KMS-11 (cell line): ENCODE results near the gene SMOC2.

Experiments used
- H2AFZ ChIP-seq: fragments of 200-600 bp; sonication (generic); 2 replicates; pipeline ENCODE4 v1.6.1; 2016; ENCODE audit warnings: antibody characterized with exemption, mixed run types, low read depth
- H3K27ac ChIP-seq: fragments of 200-600 bp; sonication (generic); 2 replicates; pipeline ENCODE4 v1.6.1; 2016; ENCODE audit warnings: mild to moderate bottlenecking, mixed run types
- H3K27me3 ChIP-seq: fragments of 200-600 bp; sonication (generic); 2 replicates; pipeline ENCODE4 v1.6.1; 2017; ENCODE audit warnings: mild to moderate bottlenecking, low read depth, mixed run types, moderate library complexity; ENCODE audit not compliant: insufficient read depth
- H3K36me3 ChIP-seq: fragments of 200-600 bp; sonication (generic); 2 replicates; pipeline ENCODE4 v1.6.1; 2017; ENCODE audit warnings: mild to moderate bottlenecking, mixed run types; ENCODE audit not compliant: insufficient read depth
- H3K4me1 ChIP-seq: fragments of 200-600 bp; sonication (generic); 2 replicates; pipeline ENCODE4 v1.6.1; 2016; ENCODE audit warnings: mild to moderate bottlenecking, low read depth, mixed run types; ENCODE audit not compliant: poor library complexity, severe bottlenecking
- H3K4me2 ChIP-seq: fragments of 200-600 bp; sonication (generic); 2 replicates; pipeline ENCODE4 v1.7.0; 2016; ENCODE audit warnings: mild to moderate bottlenecking, mixed run types
- H3K4me3 ChIP-seq: fragments of 200-600 bp; sonication (generic); IDR thresholded peaks from 2 replicates; pipeline ENCODE4 v1.6.1; 2017; ENCODE audit warnings: low read depth, low read length, mixed read lengths; ENCODE audit not compliant: insufficient read depth
- H3K79me2 ChIP-seq: fragments of 200-600 bp; sonication (generic); 2 replicates; pipeline ENCODE4 v1.6.1; 2016; ENCODE audit warnings: low read depth, mixed run types; ENCODE audit not compliant: insufficient read depth
- H3K9ac ChIP-seq: fragments of 200-600 bp; sonication (generic); 2 replicates; pipeline ENCODE4 v1.6.1; 2016; ENCODE audit warnings: mild to moderate bottlenecking, mixed run types
- H4K20me1 ChIP-seq: fragments of 200-600 bp; sonication (generic); 2 replicates; pipeline ENCODE4 v1.6.1; 2016; ENCODE audit warnings: mild to moderate bottlenecking, mixed run types; ENCODE audit not compliant: insufficient read depth
- CTCF ChIP-seq: fragments of 200-600 bp; sonication (generic); conservative IDR thresholded peaks from 2 replicates; pipeline ENCODE4 v1.6.1; 2017; ENCODE audit warnings: low read depth, mild to moderate bottlenecking, antibody characterized with exemption, low read length, moderate library complexity, mixed read lengths

SMOC2 gene

DNA sequence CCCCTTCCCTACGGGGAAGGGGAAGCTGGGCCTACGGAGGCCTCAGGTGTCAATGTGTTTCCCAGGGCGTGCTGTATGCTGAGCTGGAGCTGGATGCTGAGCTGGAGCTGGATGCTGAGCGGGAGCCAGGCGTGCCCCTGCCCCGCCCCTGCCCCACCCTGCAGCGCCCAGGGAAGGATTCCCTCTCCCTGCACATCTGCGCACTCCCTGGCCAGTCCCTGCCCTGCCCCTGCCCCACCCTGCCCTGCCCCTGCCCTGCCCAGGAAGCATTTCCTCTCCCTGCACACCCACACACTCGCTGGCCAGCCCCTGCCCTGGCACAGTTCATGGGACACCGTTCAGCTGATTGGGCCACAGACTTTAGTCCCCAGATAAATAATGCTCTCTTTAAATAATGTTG is 196.8 kb downstream of the SMOC2 start:
- no peaks in the 10 kb centered on the region for H4K20me1 ChIP-seq
- no peak overlapping the region for H3K9ac ChIP-seq
- H3K4me2 ChIP-seq, result no peak overlapping the region
- no peaks in the 10 kb centered on the region for H3K79me2 ChIP-seq
- H2AFZ ChIP-seq, result no peak overlapping the region
- no peak overlapping the region for H3K27ac ChIP-seq
- H3K27me3 ChIP-seq, result no peaks in the 10 kb centered on the region
- H3K4me1 ChIP-seq, result no peaks in the 10 kb centered on the region
- H3K4me3 ChIP-seq, result no peak overlapping the region
- no peaks in the 10 kb centered on the region for H3K36me3 ChIP-seq
- no peak for TF ChIP-seq CTCF

- Histone ChIP-seq H4K20me1 (no peaks in the 10 kb centered on the region), H3K27me3 (no peaks in the 10 kb centered on the region), H3K36me3 (no peaks in the 10 kb centered on the region), H3K9ac (no peak overlapping the region), H3K4me3 (no peak overlapping the region), H3K27ac (no peak overlapping the region), H2AFZ (no peak overlapping the region), H3K4me2 (no peak overlapping the region), H3K4me1 (no peaks in the 10 kb centered on the region), H3K79me2 (no peaks in the 10 kb centered on the region)
- TF ChIP-seq CTCF, result no peak
Observed at GRCh38 chr6:168638468-168639271, 197.7 kb downstream of the SMOC2 start.

DNA sequence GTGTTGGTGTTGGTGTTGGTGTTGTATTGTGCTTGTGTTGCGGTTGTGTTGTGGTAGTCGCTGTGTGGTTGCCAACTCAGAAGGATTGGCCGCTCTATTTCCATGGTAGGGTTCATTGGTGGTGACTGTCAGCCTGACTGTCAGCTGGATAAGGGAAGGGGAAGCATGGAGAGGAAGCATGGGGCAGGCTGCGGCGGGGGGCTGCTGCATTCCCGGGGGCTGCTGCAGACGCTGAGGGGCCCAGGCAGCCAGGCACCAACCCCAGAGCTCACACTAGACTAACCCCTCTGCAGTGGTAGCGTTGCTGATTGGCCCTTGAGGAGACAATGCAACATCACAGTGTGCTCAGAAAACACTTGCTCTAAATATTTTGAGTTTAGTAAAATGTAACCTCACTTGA is 199.2 kb downstream of the SMOC2 start:
- Histone ChIP-seq H3K79me2 (no peaks in the 10 kb centered on the region), H3K4me2 (no peak overlapping the region), H3K9ac (no peak overlapping the region), H3K27me3 (no peaks in the 10 kb centered on the region), H3K4me3 (no peak overlapping the region), H3K36me3 (no peaks in the 10 kb centered on the region), H3K27ac (no peak overlapping the region), H2AFZ (no peak overlapping the region), H3K4me1 (no peaks in the 10 kb centered on the region), H4K20me1 (no peaks in the 10 kb centered on the region)
- no peak for TF ChIP-seq CTCF

DNA sequence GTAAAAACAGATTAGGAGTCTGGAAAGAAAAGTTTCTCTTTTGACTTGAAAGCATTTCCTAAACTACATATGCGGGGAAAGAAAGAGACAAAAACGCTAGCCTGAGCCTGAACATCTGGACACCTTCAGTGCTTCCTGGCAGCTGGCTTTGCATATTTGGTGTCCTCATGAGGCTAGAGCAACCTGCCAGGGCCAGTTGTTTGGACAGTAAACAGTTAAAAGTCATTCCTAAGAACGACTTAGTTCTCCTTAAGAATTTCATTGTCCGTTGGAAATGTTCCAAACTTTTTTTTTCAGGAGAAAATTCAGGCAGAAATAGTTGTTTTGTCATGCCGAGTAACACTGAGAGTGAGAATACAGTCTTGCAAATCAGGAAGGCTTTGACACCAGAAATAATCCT is 199.8 kb downstream of the SMOC2 start:
- Histone ChIP-seq H3K4me2 (no peak overlapping the region), H3K27ac (no peak overlapping the region), H4K20me1 (no peaks in the 10 kb centered on the region), H2AFZ (no peak overlapping the region), H3K36me3 (no peaks in the 10 kb centered on the region), H3K27me3 (no peaks in the 10 kb centered on the region), H3K79me2 (no peaks in the 10 kb centered on the region), H3K4me1 (no peaks in the 10 kb centered on the region), H3K9ac (no peak overlapping the region), H3K4me3 (no peak overlapping the region)
- TF ChIP-seq CTCF, result no peak
